RPMI7951 (cell line): ENCODE data around the gene UBAP2L. TPM values are rescaled to one million over a fixed set of nuclear protein-coding genes. Genes with fewer than 3 reads are reported as not detected.
"Not testable (repeated sequence)": the region's sequence is repeated elsewhere in the genome, so short reads cannot be mapped to it uniquely, and the experiment has no call there.

ENCODE experiments used
- DNase-seq: peaks from one replicate; pipeline ENCODE4 v3.0.0-alpha.2; 2012; ENCODE audit warnings: low read depth
- total RNA-seq: library from RNA; depleted of rRNA; stranded (reverse); fragments of >200 nt; shearing (Covaris generic); gene quantifications from 2 replicates; pipeline ENCODE4 v1.2.3, GENCODE V29; 2014

Gene UBAP2L
- total RNA-seq, 1 experiment from 2014 or later = 73.8 TPM

- not testable (repeated sequence) for DNase-seq
Observed at GRCh38 chr1:154205778-154206177, 15.0 kb upstream of the UBAP2L start.

GRCh38 chr1:154206196-154206595 is 14.6 kb upstream of the UBAP2L start, which contains the start of gene CFAP141:
TSS of gene CFAP141 (minus strand) at chr1:154206333. CDS start at chr1:154206307, 26 bp downstream.
- peak; percentile 20 for DNase-seq

GRCh38 chr1:154207262-154207661 is 13.5 kb upstream of the UBAP2L start:
- no peak for DNase-seq

GRCh38 chr1:154208677-154209388 is 11.9 kb upstream of the UBAP2L start:
- DNase-seq = no peak

- DNase-seq = no peak
Observed at GRCh38 chr1:154212083-154212482, 8.7 kb upstream of the UBAP2L start.

- DNase-seq = peak; percentile 49
Observed at GRCh38 chr1:154213274-154213673, 7.5 kb upstream of the UBAP2L start.

GRCh38 chr1:154218545-154218944 is 2.2 kb upstream of the UBAP2L start:
- DNase-seq = no peak

- peak; percentile 26 for DNase-seq
Observed at GRCh38 chr1:154219541-154219940, 1.2 kb upstream of the UBAP2L start.

GRCh38 chr1:154220970-154221277 is 169 bp downstream of the UBAP2L start:
- DNase-seq = no peak

GRCh38 chr1:154221278-154222001 is 685 bp downstream of the UBAP2L start:
- DNase-seq = peak; percentile 58

GRCh38 chr1:154222518-154222917 is 1.8 kb downstream of the UBAP2L start:
- no peak for DNase-seq

- no peak for DNase-seq
Observed at GRCh38 chr1:154222918-154223317, 2.2 kb downstream of the UBAP2L start.

- no peak for DNase-seq
Observed at GRCh38 chr1:154223621-154224020, 2.9 kb downstream of the UBAP2L start.

- no peak for DNase-seq
Observed at GRCh38 chr1:154225370-154225769, 4.6 kb downstream of the UBAP2L start.

- DNase-seq = not testable (repeated sequence)
Observed at GRCh38 chr1:154231112-154231511, 10.4 kb downstream of the UBAP2L start.

GRCh38 chr1:154233127-154233526 is 12.4 kb downstream of the UBAP2L start:
- peak; percentile 6 for DNase-seq

- no peak for DNase-seq
Observed at GRCh38 chr1:154236855-154237254, 16.1 kb downstream of the UBAP2L start.

GRCh38 chr1:154237435-154237834 is 16.7 kb downstream of the UBAP2L start:
- DNase-seq = no peak

GRCh38 chr1:154237880-154238506 is 17.2 kb downstream of the UBAP2L start:
- DNase-seq = no peak

GRCh38 chr1:154239491-154239890 is 18.7 kb downstream of the UBAP2L start:
- DNase-seq = no peak

- DNase-seq = no peak
Observed at GRCh38 chr1:154240294-154240833, 19.6 kb downstream of the UBAP2L start.

- no peak for DNase-seq
Observed at GRCh38 chr1:154241703-154242351, 21.1 kb downstream of the UBAP2L start.
